GM04504 (cell line): ENCODE results near the gene PLEKHA4.
A peak's percentile ranks its signal among the peaks of the same experiment; 100 is the strongest.
"Not testable (repeated sequence)": the region's sequence is repeated elsewhere in the genome, so short reads cannot be mapped to it uniquely, and the experiment has no call there.

Experiments used
- DNase-seq: peaks from one replicate; pipeline ENCODE4 v3.0.0-alpha.2; 2012; ENCODE audit warnings: low read depth

PLEKHA4 gene

DNA sequence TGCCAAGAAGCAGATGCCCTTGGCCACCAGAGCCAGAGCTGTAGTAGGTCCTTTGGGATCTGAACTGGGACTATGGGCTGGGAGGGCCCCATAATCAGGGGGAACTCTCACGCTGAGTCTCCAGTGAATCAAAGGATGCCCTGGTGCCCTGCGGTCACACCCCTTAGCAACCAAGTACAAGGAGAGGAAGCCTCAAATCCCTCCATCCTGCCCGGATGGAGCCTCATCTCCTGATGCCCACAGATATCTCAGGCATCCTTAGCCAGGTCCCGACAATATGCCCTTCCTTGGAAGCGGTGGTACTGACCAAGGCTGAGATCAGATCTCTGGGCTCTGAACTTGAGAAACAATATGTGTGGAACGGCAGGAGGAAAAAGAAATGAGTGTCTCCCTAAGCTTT, 1.7 kb downstream of the PLEKHA4 start:
- DNase-seq: no peak

- DNase-seq: no peak
These were observed 5.6 kb downstream of the PLEKHA4 start for GRCh38 chr19:48862827-48863226.

GRCh38 chr19:48861313-48861712, 7.1 kb downstream of the PLEKHA4 start:
- DNase-seq: no peak

GRCh38 chr19:48859711-48860572, 8.5 kb downstream of the PLEKHA4 start:
- DNase-seq: no peak

- no peak for DNase-seq
These were observed 9.3 kb downstream of the PLEKHA4 start for GRCh38 chr19:48858984-48859710.

DNA sequence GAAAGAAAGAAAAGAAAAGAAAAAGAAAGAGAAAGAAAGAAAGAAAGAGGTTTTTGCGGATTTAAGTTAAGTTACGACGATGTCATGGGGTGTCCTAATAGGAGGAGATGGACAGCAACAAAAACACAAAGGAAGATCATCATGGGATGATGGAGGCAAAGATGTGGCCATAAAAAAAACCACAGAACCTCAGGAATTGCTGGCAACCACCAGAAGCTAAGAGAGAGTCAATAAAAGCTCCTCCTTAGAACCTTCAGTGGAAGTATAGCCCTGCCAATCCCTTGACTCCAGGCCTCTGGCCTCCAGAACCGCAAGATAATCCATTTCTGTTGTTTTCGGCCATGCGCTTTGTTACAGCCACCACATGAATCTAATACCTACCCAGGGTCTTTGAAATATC, 11.5 kb downstream of the PLEKHA4 start:
- no peak for DNase-seq

DNA sequence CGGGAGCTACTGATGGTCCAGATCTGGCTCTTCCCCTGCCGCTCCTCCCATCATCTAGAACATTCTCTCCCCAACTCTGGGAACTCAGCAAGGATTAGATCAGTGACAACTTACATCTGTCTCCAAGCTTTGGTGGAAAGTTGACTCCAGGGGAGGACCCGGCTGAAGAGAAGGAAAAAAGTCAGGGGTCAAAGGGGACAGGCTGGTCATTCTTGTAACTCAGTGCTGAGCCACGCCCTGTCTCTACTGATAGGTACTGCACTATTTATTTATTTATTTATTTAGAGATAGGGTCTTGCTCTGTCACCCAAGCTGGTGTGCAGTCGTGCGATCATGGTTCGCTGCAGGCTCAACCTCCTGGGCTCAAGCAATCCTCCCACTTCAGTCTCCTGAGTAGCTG, 14.3 kb downstream of the PLEKHA4 start:
- DNase-seq: no peak

DNA sequence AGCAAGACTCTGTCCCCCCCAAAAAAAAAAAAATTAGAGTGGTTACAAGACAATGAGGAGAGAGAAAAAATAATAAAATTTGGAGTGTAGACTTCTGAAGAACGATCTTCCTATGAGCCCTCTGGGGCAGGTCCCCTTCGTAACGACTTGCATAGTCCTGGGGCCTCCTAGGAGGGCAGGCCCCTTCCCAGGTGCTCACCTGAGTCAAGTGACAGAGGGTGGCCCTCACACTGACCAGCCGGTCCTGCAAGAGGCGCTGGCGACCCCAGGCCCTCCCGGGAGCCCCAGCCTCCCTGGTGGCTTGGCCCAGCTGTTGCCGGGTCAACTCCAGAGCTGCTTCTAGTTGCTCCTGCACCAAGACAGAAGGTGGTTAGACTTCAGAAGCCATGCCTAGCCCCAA, 14.9 kb downstream of the PLEKHA4 start:
- DNase-seq: no peak

- no peak for DNase-seq
These were observed 16.1 kb downstream of the PLEKHA4 start for GRCh38 chr19:48852292-48852691.

DNA sequence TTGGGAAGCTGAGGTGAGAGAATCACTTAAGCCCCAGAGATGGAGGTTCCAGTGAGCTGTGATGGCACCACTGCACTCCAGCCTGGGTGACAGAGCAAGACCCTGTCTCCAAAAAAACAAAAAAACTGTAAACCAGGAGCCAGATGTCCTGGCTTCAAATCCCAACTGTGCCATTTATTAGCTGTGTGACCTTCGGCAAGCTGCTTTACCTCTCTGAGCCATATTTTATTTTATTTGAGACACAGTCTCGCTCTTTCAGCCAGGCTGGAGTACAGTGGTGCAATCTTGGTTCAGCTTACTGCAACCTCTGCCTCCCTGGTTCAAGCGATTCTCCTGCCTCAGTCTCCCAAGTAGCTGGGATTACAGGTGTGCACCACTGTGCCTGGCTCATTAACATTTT, 21.8 kb downstream of the PLEKHA4 start:
- DNase-seq: not testable (repeated sequence)

DNA sequence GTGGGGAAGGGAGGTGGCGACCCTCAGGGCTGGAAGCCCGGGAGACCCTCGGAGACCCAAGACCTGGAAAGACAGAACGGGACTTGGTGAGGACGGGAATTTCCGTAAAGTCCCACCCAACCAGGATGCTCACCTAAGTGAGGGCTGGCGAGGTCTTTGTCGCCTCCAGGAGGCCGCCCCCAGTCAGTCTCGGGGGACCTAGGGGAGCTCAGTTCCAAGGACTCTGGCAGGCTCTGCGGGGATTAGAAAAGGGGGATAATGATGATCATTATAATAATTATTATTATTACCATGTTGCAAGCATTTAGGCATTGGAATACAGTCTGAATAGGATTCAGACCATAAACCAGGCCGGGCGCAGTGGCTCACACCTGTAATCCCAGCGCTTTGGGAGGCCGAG, 23.0 kb downstream of the PLEKHA4 start:
- no peak for DNase-seq

DNA sequence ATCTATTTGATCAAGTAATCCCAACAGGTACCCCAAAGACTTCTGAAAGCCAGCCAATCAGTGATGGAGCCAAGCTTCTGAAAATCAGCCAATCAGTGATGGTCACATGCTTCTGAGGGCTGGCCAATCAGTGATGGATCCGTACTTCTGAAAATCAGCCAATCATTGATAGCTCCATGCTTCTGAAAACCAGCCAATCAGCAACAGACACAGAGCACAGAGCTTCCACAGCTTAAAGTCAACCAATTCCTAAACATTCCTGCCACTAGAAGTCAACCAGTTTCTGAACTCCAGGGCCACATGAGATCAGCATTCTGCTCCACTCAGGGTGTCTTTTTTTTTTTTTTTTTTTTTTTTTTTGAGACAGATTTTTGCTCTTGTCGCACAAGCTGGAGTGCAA, 23.9 kb downstream of the PLEKHA4 start:
- peak; percentile 46 for DNase-seq

DNA sequence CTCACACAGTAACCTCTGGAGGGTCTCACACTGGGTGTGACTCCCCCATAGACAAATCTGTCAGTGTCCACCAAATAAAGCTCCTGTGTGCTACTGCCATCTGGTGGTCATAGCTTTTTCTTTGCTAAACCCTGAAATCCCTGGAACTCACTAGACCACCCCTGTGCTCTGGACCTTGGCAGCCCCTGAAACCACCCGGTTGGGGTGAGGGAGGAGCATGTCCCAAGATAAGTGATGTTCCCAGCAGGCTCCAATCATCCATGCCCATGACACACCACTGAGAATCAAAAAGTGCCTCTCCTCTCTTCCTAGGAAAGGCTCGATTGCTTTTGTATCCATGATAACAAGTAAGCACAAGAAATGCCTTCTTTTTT, 25.6 kb downstream of the PLEKHA4 start:
- peak; percentile 21 for DNase-seq

GRCh38 chr19:48841571-48841970, 26.8 kb downstream of the PLEKHA4 start:
- DNase-seq: no peak

- DNase-seq: no peak
These were observed 27.4 kb downstream of the PLEKHA4 start for GRCh38 chr19:48841047-48841446.

- no peak for DNase-seq
These were observed 30.7 kb downstream of the PLEKHA4 start for GRCh38 chr19:48837687-48838086.

- peak; percentile 80 for DNase-seq
These were observed 31.3 kb downstream of the PLEKHA4 start for GRCh38 chr19:48837051-48837524.

GRCh38 chr19:48836089-48837017, 32.1 kb downstream of the PLEKHA4 start, which contains the start of gene HSD17B14:
Gene HSD17B14 (minus strand): TSS chr19:48836491. CDS start chr19:48836411, 80 bp downstream.
- peak; percentile 17 for DNase-seq

GRCh38 chr19:48835734-48836088, 32.7 kb downstream of the PLEKHA4 start:
- peak; percentile 76 for DNase-seq

GRCh38 chr19:48833977-48834376, 34.4 kb downstream of the PLEKHA4 start:
- no peak for DNase-seq

GRCh38 chr19:48833049-48833448, 35.4 kb downstream of the PLEKHA4 start:
- DNase-seq: no peak

DNA sequence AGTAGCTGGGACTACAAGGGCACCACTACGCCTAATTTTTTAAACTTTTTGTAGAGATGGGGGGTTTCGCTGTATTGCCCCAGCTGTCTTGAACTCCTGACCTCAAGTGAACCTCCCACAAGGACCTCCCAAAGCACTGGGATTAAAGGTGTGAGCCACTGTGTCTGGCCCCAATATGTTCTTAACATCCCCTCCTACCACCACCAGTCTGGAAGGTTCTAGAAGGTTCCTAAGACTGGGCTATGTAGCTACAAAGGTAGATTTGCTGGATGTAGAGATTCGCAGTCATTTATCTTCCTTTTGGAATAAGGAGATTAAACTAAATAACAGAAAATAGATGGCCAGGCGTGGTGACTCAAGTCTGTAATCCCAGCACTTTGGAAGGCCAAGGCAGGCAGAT, 37.5 kb downstream of the PLEKHA4 start:
- DNase-seq: no peak
